ENCODE measurements around the gene PLPPR4. TPM values are rescaled to one million over a fixed set of nuclear protein-coding genes. Genes with fewer than 3 reads are reported as not detected.

PLPPR4 gene
- total RNA-seq, 1 donor from 2014 or later = 0.09 TPM

GRCh38 chr1:99271249-99271648, 7.0 kb downstream of the PLPPR4 start:
- Histone ChIP-seq H3K4me2 (no peak overlapping the region), H3K9me3 (ENCODE audit: low read depth) (no peaks in the 10 kb centered on the region), H3K79me2 (ENCODE audit: low read depth) (no peaks in the 10 kb centered on the region), H3K36me3 (no peaks in the 10 kb centered on the region), H4K20me1 (ENCODE audit: low read depth) (no peaks in the 10 kb centered on the region), H3K27ac (no peak overlapping the region), H2AFZ (replicated peaks) (no peak overlapping the region), H3K4me1 (no peaks in the 10 kb centered on the region), H3K27me3 (peaks cover 2% of the 10 kb centered on the region), H3K4me3 (no peak overlapping the region), H3K9ac (no peak overlapping the region), H3F3A (ENCODE audit: low read depth) (no peaks in the 10 kb centered on the region)
- no peak overlapping the region for H3K4me3 Mint-ChIP-seq
- no peaks in the 10 kb centered on the region for H3K4me1 Mint-ChIP-seq
- DNase-seq (ENCODE audit: low spot score) = no peak
- H3K27me3 Mint-ChIP-seq (ENCODE audit: insufficient read depth, low read depth) = no peaks in the 10 kb centered on the region
- H3K9me3 Mint-ChIP-seq = no peaks in the 10 kb centered on the region
- no peak overlapping the region for H3K27ac Mint-ChIP-seq
- H3K36me3 Mint-ChIP-seq = no peaks in the 10 kb centered on the region
- TF ChIP-seq CTCF (IDR thresholded peaks at IDR 0.05) (no peak), EZH2 (IDR thresholded peaks at IDR 0.05) (no peak), EZH2phosphoT487 (IDR thresholded peaks at IDR 0.05) (no peak)

- no peak for DNase-seq (ENCODE audit: low spot score)
- Histone ChIP-seq H3K36me3 (no peaks in the 10 kb centered on the region), H2AFZ (replicated peaks) (no peak overlapping the region), H3K4me1 (no peaks in the 10 kb centered on the region), H3K9me3 (ENCODE audit: low read depth) (no peaks in the 10 kb centered on the region), H3F3A (ENCODE audit: low read depth) (no peaks in the 10 kb centered on the region), H3K4me3 (no peak overlapping the region), H3K9ac (no peak overlapping the region), H3K79me2 (ENCODE audit: low read depth) (no peaks in the 10 kb centered on the region), H3K4me2 (no peak overlapping the region), H3K27me3 (no peaks in the 10 kb centered on the region), H4K20me1 (ENCODE audit: low read depth) (no peaks in the 10 kb centered on the region), H3K27ac (no peak overlapping the region)
- H3K9me3 Mint-ChIP-seq = no peaks in the 10 kb centered on the region
- H3K27me3 Mint-ChIP-seq (ENCODE audit: insufficient read depth, low read depth) = no peaks in the 10 kb centered on the region
- no peak overlapping the region for H3K4me3 Mint-ChIP-seq
- H3K36me3 Mint-ChIP-seq = no peaks in the 10 kb centered on the region
- H3K27ac Mint-ChIP-seq = no peak overlapping the region
- no peaks in the 10 kb centered on the region for H3K4me1 Mint-ChIP-seq
- no peak for TF ChIP-seq CTCF (IDR thresholded peaks at IDR 0.05)
- TF ChIP-seq EZH2phosphoT487 (IDR thresholded peaks at IDR 0.05) = no peak
- TF ChIP-seq EZH2 (IDR thresholded peaks at IDR 0.05) = no peak
Measured at GRCh38 chr1:99277066-99277465, 12.8 kb downstream of the PLPPR4 start.

- H3K9me3 Mint-ChIP-seq = no peaks in the 10 kb centered on the region
- no peak overlapping the region for H2AFZ ChIP-seq (replicated peaks)
- no peak overlapping the region for H3K9ac ChIP-seq
- no peaks in the 10 kb centered on the region for H3K4me1 ChIP-seq
- no peaks in the 10 kb centered on the region for H3K4me1 Mint-ChIP-seq
- H3K4me2 ChIP-seq = no peak overlapping the region
- no peaks in the 10 kb centered on the region for H3K36me3 ChIP-seq
- H3K27ac Mint-ChIP-seq = no peak overlapping the region
- DNase-seq (ENCODE audit: low spot score) = no peak
- no peak overlapping the region for H3K27ac ChIP-seq
- H3K79me2 ChIP-seq (ENCODE audit: low read depth) = no peaks in the 10 kb centered on the region
- H3K36me3 Mint-ChIP-seq = no peaks in the 10 kb centered on the region
- H3K9me3 ChIP-seq (ENCODE audit: low read depth) = no peaks in the 10 kb centered on the region
- H3K27me3 ChIP-seq = no peaks in the 10 kb centered on the region
- H4K20me1 ChIP-seq (ENCODE audit: low read depth) = no peaks in the 10 kb centered on the region
- no peaks in the 10 kb centered on the region for H3K27me3 Mint-ChIP-seq (ENCODE audit: insufficient read depth, low read depth)
- no peak for TF ChIP-seq CTCF (IDR thresholded peaks at IDR 0.05)
- no peak for TF ChIP-seq EZH2 (IDR thresholded peaks at IDR 0.05)
- no peak for TF ChIP-seq EZH2phosphoT487 (IDR thresholded peaks at IDR 0.05)
- H3F3A ChIP-seq (ENCODE audit: low read depth) = no peaks in the 10 kb centered on the region
- no peak overlapping the region for H3K4me3 ChIP-seq
- H3K4me3 Mint-ChIP-seq = no peak overlapping the region
Measured at GRCh38 chr1:99279525-99279924, 15.2 kb downstream of the PLPPR4 start.
